Neutrophil (primary cell): ENCODE data around the gene SLC6A2.
"Not testable (repeated sequence)": the region's sequence is repeated elsewhere in the genome, so short reads cannot be mapped to it uniquely, and the experiment has no call there.

Experiments
- H3K27ac ChIP-seq: fragments of 200-600 bp; sonication (generic); 2 replicates; pipeline ENCODE4 v1.5.1; 2016; ENCODE audit warnings: mild to moderate bottlenecking, moderate library complexity
- H3K27me3 ChIP-seq: fragments of 200-600 bp; sonication (generic); 2 replicates; pipeline ENCODE4 v1.6.0; 2016; ENCODE audit warnings: mild to moderate bottlenecking
- H3K36me3 ChIP-seq: fragments of 200-600 bp; sonication (generic); 2 replicates; pipeline ENCODE4 v1.5.1; 2017
- H3K4me1 ChIP-seq, 2 experiments: fragments of 200-600 bp in 1 of 2; sonication (generic) in 1 of 2; 1 replicate in 1 of 2; 2 replicates in 1 of 2; pipeline versions ENCODE4 v1.5.1 to v1.6.1; 2013 to 2016; ENCODE audit warnings: low read depth in 1 of 2, low read length in 1 of 2, mild to moderate bottlenecking in 1 of 2, moderate library complexity in 1 of 2; ENCODE audit not compliant: control insufficient read depth in 1 of 2, insufficient read depth in 1 of 2
- H3K4me3 ChIP-seq, 2 experiments: fragments of 200-600 bp in 1 of 2; sonication (generic) in 1 of 2; 1 replicate in 1 of 2; 2 replicates in 1 of 2; pipeline ENCODE4 v1.5.1; 2013 to 2016; ENCODE audit warnings: low read depth in 1 of 2, low read length in 1 of 2, mild to moderate bottlenecking in 1 of 2, moderate library complexity in 1 of 2
- H3K9me3 ChIP-seq: fragments of 200-600 bp; sonication (generic); 2 replicates; pipeline ENCODE4 v1.5.1; 2016
- CTCF ChIP-seq: fragments of 200-600 bp; sonication (generic); IDR thresholded peaks from 2 replicates; pipeline ENCODE4 v1.5.1; 2016; ENCODE audit warnings: antibody characterized with exemption

SLC6A2 gene

GRCh38 chr16:55737966-55738365 lies 82.2 kb downstream of the SLC6A2 start:
- Histone ChIP-seq H3K36me3 (no peaks in the 10 kb centered on the region), H3K27ac (no peak overlapping the region), H3K4me3 (no peak overlapping the region), H3K27me3 (peaks cover 58% of the 10 kb centered on the region), H3K4me1 (no peaks in the 10 kb centered on the region), H3K9me3 (no peaks in the 10 kb centered on the region)
- no peak for TF ChIP-seq CTCF

GRCh38 chr16:55746081-55746480 lies 90.3 kb downstream of the SLC6A2 start:
- peaks cover 44% of the 10 kb centered on the region for H3K27me3 ChIP-seq
- H3K36me3 ChIP-seq = no peaks in the 10 kb centered on the region
- H3K4me1 ChIP-seq = no peaks in the 10 kb centered on the region
- H3K27ac ChIP-seq = no peak overlapping the region
- no peaks in the 10 kb centered on the region for H3K9me3 ChIP-seq
- H3K4me3 ChIP-seq = no peak overlapping the region
- TF ChIP-seq CTCF = no peak

- no peaks in the 10 kb centered on the region for H3K9me3 ChIP-seq
- peaks cover 0 to 5% of the 10 kb centered on the region in 2 experiments for H3K4me1 ChIP-seq
- TF ChIP-seq CTCF = no peak
- no peak overlapping the region for H3K27ac ChIP-seq
- H3K4me3 ChIP-seq = no peak overlapping the region
- peaks cover 36% of the 10 kb centered on the region for H3K27me3 ChIP-seq
- H3K36me3 ChIP-seq = no peaks in the 10 kb centered on the region
These were observed 92.0 kb downstream of the SLC6A2 start for GRCh38 chr16:55747785-55748184.

GRCh38 chr16:55752465-55753144 lies 96.8 kb downstream of the SLC6A2 start:
- not testable (repeated sequence) for H3K4me3 ChIP-seq, H3K36me3 ChIP-seq, H3K27me3 ChIP-seq, H3K9me3 ChIP-seq
- peak overlapping the region; percentile 74 for H3K27ac ChIP-seq
- H3K4me1 ChIP-seq = peaks cover 0 to 27% of the 10 kb centered on the region in 2 experiments

- not testable (repeated sequence) for H3K4me3 ChIP-seq, H3K27me3 ChIP-seq, H3K36me3 ChIP-seq, H3K9me3 ChIP-seq
- H3K4me1 ChIP-seq = peaks cover 0 to 27% of the 10 kb centered on the region in 2 experiments
- H3K27ac ChIP-seq = peak overlapping the region; percentile 74
These were observed 97.4 kb downstream of the SLC6A2 start for GRCh38 chr16:55753145-55753631.
